Endometrium (tissue), 2 donors: Measurements from ENCODE around the gene EFNA2.

Source experiments
- FAIRE-seq: peaks from 2 replicates; lab custom pipeline; 2012; peaks lifted over from hg19 to GRCh38; lab: Jason Lieb, UNC
- donor health status: control.
- donor health status: control.

EFNA2 gene

DNA sequence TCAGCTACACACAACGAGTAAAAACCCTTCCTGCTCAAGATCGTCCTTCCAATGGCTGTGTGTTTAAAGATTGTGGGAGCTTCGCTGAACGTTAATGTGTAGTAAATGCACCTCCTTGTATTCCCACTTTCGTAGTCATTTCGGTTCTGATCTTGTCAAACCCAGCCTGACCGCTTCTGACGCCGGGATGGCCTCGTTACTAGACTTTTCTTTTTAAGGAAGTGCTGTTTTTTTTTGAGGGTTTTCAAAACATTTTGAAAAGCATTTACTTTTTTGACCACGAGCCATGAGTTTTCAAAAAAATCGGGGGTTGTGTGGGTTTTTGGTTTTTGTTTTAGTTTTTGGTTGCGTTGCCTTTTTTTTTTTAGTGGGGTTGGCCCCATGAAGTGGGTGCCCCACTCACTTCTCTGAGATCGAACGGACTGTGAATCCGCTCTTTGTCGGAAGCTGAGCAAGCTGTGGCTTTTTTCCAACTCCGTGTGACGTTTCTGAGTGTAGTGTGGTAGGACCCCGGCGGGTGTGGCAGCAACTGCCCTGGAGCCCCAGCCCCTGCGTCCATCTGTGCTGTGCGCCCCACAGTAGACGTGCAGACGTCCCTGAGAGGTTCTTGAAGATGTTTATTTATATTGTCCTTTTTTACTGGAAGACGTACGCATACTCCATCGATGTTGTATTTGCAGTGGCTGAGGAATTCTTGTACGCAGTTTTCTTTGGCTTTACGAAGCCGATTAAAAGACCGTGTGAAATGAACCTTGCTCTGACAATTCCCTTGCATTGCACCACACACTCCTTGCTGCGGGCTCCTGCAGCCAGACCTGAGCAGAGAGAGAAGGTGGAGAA lies 13.0 kb upstream of the EFNA2 start:
- no peak for FAIRE-seq

DNA sequence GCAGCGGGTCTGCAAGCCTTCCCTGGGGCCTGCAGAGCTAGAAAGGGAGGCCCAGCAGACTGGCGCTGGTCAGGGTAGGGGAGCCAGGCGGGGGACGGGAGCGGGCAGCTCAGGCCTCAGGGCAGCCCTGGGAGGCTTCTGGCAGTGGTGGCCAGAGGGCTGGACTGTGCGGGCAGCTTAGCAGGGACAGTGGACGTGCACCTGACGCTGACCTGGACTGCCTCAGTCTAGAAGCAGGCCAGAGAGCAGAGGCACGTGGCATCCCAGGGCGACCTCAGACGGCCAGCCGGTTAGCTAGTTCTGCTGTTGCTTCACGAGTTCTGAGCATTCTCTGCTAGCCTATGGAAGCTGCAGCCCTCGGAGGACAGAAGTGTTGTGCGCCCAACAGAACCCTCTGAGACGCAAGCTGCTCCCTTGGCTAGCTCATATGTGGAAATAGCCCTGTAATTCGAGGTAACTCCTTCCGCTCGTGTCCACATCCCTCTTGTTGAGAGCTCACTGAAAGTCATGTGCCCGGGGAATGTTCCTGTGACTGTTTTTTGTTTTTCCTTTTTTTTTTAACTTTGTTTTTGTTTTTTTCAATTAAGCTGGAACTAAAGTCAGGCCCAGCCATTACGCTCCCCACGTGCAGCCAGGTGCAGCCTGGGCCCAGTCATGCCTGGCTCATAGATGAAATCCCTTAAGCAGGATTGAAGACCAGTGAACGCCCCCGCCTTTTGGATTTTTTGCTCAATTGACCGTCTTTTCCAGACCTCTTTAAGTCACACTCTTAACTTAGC lies 12.2 kb upstream of the EFNA2 start:
- no peak for FAIRE-seq

DNA sequence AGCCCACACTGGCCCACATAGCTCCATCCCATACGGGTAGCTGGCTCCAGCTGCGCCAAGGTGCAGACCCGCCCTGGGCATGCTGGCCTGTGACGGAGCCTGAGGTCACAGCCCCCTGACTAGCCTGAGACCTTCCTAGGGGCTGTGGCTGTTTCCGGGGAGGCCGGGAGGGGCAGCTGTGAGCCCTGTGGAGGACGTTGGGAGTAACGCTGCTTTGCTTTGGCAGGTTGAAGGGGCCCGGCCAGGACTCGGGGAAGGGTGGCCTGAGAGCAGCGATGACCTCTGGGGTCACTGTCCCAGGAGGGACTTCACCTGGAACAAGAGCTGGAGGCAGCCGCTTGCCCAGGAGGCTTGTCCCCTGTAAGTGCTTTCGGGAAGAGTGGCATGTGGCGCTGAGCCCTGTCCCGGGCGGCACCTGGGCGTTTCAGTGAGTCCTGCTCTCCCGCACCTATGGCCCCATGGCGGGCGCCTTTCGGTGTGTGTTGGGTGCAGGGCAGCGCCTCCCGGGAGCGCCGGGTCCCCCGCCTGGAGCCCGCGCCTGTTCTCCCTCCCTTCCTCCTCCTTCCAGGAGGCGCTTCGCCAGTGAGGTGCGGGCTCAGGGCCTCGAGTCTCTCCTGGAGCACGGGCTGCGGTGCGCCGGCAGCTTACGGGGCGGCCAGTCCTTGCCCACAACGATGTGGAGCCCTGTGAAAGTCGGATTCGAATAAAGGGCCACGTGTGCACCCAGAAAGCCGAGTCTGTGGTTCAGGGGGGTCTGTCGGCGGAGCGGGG lies 11.4 kb upstream of the EFNA2 start:
- no peak for FAIRE-seq

DNA sequence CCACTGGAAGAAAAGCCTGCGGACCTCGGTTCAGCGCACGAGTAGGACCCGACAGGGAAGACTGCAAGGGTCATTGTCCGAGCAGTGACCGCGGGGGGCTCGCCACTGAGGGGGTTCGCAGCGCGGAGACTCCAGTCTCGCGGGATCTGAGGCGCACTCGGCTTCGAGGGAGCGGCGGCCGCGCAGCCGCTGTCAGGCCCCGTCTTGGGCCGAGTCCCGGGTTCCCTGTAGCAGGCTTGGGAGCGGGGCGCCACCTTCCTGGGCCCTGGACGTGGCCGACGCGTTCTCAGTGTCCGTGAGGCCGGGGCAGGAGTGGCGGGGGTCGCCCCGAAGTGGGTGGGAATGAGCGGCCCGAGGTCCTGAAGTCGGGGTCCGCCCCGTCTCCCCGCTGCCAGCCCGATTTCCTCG lies 10.8 kb upstream of the EFNA2 start:
- no peak for FAIRE-seq

DNA sequence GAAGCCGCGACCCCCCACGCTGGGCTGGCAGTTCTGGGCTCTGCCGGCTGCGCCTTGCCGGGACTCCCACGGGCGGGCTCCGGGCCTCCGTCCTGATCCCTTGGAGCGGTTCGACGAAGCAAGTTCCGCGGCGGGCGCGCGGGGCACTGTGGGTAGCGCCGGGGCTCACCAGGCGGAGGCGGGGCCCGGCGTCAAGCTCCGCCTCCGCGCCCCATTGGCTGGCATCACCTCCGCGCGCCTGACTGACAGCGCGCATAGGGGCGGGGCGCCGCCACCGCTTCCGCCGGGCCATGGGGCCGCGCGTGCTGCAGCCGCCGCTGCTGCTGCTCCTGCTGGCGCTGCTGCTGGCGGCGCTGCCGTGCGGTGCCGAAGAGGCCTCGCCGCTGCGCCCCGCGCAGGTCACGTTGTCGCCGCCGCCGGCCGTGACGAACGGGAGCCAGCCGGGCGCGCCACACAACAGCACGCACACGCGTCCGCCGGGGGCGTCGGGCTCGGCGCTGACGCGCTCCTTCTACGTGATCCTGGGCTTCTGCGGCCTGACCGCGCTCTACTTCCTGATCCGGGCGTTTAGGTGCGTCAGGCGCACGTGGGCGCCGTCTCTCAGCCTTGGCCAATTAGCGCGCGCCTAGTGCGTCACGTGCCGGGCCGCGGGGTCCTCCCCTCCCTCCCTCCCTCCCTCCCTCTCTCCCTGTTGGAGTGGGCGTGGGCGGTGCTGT lies 10.3 kb upstream of the EFNA2 start, which contains the start of gene FAM174C:
Gene FAM174C, plus strand, starts transcription at position 271 of the 716 bp plus-strand sequence. Its CDS starts 20 bp downstream, at position 291.
- no peak for FAIRE-seq

DNA sequence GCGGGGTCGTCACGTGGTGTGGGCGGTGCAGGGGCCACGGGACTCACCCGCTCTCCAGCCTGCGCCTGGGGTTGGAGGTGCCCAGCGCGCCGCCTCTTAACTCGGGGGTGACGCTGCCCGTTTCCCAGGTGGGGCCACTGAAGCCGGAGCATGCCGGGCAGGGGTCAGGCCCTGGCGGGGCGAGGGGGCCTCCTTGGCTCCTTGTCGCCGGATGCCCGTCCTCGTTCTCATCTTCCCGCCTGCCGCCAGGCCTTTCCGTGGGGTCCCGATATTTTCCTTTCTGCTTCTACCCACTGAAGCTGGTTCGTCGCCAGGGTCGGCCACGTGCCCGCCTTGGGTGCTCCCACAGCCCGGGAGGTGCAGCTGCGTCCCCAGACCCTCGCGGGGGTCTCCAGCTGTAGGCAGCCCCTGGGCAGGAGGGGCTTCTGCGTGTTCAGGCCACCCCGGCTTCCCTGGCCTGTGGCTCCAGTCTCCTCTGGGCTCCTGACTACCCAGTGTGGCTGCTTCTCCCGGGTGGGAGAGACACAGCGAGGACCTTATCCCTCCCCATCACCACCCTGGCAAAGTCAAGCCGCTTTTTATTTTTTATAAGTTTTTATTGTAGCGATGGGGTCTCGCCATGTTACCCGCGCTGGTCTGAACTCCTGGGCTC lies 9.6 kb upstream of the EFNA2 start:
- FAIRE-seq = no peak

DNA sequence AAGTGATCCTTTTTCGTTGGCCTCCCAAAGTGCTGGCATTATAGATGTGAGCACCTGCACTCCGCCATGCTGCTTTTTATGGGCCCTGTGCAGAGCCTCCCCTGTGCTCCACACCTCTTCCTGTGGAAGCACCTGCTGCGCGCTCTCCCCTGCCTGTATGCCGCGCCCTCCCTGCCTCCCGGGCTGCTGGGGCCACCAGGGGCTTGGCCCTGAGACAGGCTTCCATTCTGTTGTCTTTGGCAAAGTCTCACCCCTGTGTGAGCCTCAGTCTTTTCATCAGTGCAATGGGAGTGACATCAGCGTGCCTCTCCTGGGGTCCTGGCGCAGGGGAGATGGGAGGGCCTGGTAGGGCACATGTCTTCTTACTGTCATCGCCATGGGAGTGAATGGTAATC lies 9.0 kb upstream of the EFNA2 start:
- no peak for FAIRE-seq

DNA sequence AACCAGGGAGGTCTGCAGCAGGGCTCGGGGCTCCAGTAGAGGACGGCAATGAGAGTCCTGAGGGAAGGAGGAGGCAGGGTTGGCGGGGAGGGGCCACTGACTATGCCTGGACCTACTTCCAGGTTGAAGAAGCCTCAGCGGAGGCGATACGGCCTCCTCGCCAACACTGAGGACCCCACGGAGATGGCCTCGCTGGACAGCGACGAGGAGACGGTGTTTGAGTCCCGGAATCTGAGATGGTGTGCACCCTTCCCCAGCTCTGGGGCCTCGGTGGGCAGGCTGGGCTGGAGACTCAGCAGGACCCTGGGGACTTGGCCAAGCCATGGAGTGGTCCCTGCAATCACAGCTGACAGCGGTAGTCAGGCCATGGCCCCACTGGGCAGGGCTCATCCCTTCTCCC lies 8.6 kb upstream of the EFNA2 start:
- no peak for FAIRE-seq

DNA sequence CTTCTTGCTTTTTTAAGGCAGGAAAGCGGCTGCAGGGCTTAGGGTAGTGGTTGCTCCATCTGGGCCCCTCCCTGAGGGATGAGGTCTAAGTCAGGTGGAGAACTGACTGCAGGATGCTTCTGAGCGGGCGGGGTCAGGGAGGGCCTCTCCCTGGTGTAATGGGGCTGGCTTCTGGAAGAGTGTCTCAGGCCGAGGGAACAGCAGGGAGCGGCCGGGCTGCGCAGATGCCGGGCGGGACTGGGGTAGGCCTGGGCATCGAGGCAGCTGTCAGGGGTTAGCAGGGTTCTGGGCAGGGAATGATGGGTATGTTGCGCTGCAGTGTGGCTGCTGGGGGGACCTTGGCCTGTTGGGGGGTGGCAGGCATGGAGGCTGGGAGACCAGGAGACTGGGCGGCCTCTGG lies 7.6 kb upstream of the EFNA2 start:
- FAIRE-seq = no peak

DNA sequence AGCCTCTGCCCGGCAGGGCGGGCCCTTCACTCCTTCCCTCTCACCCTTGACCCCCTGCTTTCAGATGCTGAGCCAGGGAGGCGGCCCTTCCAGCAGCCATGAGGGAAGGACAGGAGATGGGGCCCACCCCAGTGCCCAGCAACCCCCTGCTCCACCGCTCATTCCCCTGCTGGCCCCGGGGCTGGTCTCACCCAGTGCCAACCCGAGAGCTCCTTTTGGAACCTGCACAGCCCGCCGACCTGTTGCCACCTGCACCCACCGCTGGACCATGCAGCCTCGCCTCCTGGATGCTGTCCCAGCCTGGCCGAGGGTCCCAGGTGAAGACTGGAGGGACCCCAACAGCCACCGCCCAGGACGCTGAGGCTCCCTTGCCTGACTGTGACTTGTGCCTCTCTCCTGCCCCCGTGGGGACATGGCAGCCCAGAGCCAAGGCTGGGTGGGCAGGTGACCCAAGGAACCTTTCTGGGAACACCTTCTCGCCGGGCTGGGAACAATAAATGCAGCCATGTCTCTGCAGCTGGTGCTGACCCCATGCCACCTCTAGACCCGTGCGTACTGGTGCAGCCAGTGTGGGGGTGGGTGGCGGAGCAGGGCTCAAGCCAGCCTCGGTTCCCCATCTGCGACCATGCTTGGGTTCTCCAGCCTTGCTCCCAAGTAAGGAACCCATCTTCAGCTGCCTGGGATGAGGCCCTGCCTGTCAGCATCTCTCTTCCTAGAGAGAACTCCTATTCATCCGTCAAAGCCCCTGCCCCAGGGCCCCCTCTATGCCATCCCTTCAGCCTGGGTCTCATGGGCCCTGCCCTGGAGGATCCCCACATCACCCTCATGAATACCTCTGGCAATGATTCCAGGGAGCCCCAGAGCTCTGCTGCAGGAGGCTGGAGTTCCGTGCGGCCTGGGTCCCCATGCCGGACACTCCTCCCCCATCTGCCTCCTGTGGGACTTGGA lies 6.7 kb upstream of the EFNA2 start:
- FAIRE-seq = no peak

DNA sequence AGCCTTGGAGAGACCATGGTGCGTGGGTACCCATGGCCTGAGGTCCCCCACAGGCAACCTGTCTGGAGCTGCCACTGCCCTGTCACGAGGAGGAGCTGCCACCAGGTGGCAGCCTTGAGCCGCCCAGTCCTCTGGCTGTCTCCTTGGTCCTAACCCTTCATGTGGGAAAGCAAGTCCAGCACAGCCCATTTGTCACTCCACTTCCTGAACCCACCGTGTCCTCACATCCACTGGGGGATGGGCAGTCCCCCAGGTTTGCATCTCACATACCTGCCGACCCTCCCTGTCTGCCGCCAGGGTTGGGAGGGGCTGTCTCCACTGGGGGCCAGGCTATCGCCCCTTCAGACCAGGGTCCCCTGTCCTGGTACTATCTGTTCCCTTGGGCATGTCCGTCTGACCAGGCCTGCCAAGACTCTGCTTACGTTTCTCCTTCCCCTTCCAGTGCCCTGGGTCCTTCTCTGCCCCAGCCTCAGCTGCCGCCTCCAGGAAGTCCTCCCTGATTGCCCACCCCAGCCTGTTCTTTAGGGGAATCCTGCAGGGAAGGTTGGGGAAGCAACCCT lies 5.8 kb upstream of the EFNA2 start:
- no peak for FAIRE-seq

DNA sequence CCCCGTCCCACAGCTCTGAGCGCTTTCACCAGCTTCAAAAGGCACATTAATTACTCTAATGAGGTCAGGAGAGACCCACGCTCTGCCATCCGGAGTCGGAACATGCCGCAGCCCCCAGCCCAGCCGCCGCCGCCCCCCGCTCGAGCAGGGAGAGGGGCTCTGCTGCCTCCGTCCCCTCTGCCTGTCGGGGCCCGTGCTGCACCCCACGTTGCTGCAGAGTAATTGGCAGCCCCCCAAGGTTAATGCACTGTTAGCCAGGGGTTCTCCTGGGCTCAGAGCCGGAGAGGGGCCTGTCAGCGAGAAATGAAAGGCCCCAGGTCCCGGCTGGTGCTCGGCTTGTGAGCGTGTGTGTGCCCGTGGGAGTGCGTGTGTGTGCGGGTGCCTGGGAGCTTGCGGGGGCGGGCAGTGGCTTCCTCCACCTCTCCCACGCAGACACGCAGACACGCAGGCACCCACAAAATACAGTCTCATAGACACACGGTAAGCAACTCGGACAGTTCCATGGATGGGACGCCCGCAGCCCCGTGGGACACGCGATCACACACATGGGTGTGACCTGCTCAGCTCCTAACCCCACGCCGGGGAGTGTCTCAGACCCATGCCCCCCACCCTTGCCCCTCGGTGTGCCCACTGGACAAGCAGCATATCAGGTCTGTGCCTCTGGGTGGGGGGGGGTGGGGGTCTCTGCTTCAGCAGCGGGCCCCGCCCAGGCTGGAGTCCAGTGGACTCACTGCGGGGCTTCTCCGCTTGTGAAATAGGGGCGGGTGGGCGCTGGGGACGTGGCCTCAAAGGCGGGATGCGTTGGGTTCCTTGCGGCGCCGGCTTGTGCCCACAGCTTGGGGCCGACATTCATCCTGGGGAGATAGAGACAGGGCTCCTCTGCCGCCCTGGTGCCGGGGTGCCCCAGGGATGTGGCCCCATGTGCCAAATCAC lies 4.8 kb upstream of the EFNA2 start:
- no peak for FAIRE-seq

DNA sequence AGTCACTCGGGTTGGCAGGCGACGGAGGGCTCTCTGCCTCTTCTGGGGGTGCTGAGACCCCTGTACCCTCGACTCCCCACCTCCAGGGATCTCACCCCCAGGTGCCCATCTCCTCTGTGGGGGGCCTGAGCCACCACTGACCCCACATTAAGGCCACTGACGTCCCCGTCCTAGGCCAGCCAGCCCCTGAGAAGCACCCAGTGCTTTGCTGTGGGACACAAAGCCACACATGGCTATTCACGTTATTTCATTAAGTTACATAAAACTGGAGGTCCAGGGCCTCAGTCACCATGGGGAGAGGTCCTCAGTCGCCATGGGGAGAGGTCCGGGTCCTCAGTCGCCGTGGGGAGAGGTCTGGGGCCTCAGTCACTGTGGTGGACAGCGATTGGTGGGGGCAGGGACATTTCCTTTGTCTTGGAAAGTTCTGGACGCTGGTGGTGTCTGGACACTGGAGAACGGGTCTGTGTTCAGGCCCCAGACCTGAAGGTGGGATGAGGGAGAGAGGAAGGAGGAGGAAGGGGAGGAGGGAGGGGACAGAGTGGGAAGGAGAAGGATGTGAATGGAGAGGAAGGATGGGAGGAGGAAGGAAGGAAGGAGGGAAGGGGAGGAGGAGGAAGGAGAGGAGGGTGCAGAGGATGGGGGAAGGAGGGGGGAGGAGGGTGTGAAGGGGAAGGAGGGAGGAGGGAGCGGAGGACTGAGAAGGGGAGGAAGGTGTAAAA lies 3.9 kb upstream of the EFNA2 start:
- FAIRE-seq = no peak

DNA sequence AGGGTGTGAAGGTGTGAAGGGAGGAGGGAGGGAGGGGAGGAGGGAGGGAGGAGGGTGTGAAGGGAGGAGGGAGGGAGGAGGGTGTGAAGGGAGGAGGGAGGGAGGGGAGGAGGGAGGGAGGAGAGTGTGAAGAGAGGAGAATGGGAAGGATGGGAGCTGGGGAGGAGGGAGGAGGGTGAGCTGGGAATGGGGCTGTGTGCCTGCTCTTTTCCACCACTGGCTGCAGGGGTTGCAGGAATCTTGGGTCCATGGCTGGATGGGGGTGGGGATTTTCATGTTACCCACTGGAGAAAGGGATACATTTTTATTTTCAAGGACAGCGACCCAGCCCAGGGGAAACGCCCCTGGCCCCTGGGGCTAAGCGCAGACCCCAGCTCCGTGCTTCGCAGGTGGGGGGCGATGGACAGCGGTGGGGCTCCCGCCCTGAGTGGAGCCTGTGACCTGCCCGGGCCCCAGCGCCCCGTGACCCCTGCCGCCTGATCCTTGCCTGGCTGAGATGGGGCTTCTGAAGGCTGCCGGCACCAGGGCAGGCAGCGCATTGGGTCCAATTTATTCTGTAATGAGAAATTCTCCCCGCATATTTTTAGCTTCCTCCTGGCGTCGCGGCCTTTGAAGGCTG lies 3.0 kb upstream of the EFNA2 start:
- no peak for FAIRE-seq

DNA sequence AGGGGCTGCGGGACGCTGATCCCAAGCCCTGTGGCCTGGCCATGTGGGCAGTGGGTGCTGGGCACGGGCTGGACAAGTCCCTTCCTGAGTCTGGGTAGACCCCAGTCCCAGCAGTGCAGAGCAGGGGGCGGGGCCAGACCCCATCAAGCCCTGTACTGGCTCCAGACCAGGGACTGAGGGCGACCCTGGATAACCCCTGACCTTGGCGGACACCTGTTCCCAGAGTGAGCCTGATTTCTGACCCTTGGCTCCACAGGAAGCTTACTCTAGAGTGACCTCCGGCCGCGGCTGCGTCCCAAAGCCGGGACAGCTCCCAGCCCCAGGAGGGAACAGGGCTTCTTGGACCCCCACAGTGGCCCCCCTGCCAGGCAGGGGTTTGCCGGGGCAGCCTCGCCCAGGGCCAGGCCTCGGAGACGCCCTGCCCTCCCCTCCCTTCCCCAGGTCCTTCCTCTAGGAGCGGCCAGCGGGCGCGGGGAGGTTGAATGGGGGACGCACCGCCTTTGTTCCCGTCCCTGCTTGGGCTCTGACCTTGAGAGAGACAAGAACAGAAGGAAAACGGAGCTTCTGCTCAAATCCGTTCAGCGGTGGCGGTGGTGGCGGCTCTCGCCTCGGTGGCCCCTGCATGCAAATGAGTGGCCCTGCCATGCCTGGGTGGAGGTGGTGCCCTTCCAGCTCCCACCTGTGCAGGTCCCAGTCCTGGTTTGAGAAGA lies 2.3 kb upstream of the EFNA2 start:
- FAIRE-seq = no peak

DNA sequence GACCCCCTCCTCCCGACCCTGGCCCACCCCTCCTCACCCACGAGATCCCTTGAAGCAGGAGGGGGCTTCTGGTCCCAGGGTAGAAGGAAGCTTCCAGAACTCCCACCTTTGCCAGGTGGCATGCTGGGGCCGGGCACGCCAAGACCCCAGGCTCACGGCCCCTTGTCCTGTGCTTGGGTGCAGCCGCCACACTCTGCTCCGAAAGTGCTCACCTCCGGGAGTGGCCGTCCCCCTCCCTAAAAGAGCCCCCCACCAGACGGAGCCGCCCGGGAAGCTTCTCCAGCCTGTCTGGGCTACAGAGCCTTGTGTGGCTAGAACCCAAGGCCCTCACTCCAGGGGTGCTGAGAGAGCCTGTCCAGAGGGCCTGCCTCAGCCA lies 1.8 kb upstream of the EFNA2 start:
- FAIRE-seq = no peak
